ENCODE measurements around the gene RHCE.
"Not testable (repeated sequence)": the region's sequence is repeated elsewhere in the genome, so short reads cannot be mapped to it uniquely, and the experiment has no call there.

RHCE gene

GRCh38 chr1:25397549-25397948 lies 23.1 kb downstream of the RHCE start:
- not testable (repeated sequence) for DNase-seq

- no peak for DNase-seq
These were observed 27.8 kb downstream of the RHCE start for GRCh38 chr1:25392841-25393240.

DNA sequence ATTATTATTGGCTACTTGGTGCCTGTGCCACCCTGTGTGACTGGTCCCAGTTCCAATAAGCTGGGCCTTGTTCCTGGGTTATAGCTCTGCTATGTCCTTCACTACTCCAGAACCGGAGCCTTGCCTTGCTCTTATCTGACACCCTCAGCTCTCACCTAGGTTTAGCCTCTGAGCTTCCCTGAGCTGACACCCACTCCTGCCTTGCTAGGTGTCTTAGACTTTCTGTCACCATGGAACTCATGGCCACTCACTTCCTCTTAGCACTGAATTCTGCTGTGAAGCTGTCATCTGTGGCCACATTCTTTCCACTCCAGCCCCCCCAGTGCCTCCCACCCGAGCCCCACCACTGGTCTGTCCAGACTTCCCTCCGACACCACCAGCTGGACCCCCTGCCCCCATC lies 30.9 kb downstream of the RHCE start:
- DNase-seq, result not testable (repeated sequence)

DNA sequence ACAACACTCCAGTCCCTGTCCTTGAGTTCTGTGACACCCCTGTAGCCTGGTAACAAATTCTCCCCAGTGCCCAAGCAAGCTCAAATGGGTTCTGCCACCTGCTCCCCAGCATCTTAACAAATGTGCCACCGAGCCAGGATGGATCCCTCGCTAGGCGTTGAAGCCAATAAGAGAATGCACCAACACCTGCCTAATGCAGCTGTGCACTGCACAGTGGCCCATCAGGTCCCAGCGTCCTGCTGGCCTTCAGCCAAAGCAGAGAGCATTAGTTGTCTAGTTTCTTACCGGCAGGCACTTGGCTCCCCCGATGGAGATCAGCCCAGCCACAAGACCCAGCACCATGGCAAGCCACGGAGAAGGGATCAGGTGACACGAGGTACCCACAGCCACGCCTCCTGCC lies 31.9 kb downstream of the RHCE start:
- DNase-seq, result not testable (repeated sequence)

DNA sequence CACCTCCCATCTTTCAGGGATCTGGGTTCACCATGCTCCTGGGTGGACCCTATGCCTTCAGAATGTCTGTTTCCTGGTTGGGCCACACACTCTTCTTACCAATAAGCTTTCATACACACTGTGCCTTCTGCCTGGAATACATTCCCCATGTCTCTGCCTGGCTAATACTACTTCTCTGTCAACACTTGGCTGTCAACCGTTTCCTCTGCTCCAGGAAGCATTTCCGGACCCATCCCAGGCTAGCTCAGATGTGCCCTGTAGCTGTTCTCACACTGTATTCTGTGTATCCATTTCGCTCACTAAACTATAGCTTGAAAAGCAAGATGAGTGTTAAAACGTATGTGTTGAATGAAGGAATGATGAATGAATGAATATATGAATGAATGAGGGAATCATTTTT lies 33.5 kb downstream of the RHCE start:
- not testable (repeated sequence) for DNase-seq

GRCh38 chr1:25383875-25384274 lies 36.8 kb downstream of the RHCE start:
- DNase-seq, result not testable (repeated sequence)

GRCh38 chr1:25383090-25383489 lies 37.5 kb downstream of the RHCE start:
- not testable (repeated sequence) for DNase-seq

DNA sequence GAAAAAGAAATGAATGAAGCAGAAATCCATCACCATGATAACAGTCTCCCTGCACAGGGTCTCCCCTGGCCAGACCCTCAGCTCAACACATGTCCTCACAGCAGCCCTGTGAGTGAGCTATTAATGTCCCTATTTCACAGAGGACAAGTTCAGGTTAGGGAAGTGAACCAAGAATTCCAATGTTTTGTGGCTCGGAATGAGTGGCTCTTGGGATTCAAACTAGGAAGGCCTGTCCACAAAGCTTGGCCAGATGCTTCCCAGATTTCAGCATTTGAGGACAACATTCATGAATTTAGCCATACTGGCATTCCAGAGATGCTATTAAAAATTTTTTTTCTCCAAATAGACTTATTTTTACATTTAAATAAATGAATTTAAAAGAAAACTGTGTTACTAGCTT lies 38.1 kb downstream of the RHCE start:
- not testable (repeated sequence) for DNase-seq

DNA sequence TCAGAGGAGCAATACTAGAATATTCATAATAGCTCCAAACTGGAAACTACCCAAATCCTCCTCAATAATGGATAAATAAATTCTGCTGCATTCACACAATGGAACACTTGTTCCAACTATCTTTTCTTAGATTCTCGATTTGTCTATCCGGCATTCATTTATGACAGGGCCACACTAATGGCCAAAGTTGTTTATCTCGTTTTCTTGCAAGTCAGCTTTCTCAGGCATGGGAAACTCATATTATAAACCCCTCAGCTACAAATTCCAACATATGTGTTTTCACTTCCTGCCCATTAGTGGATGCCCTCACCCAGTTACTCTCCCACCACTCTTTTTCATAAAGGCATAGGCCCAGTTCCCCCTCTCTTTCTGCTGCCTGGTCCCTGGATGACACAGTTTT lies 42.3 kb downstream of the RHCE start:
- not testable (repeated sequence) for DNase-seq

DNA sequence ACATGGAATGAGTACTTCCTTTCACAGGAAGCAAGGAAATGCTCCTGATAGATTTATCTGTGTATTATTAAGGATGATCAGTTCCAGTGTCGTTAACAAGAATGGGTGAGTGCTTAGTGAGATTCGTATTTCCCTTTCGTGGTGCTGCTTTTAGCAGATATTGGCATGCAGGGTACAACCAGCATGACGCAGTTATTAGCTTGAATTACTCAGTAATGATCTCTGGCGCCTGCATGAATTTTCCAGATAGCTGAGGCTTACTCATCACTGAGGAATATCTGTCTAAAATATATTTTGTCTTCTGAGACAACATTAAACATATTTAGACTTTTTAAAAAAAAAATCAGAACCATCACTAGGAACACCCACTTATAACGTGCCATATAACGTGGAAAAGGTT lies 48.9 kb downstream of the RHCE start:
- DNase-seq, result not testable (repeated sequence)

GRCh38 chr1:25369691-25370271 lies 50.8 kb downstream of the RHCE start:
- DNase-seq, result not testable (repeated sequence)

GRCh38 chr1:25369241-25369640 lies 51.4 kb downstream of the RHCE start:
- DNase-seq, result no peak

- not testable (repeated sequence) for DNase-seq
These were observed 57.7 kb downstream of the RHCE start for GRCh38 chr1:25362634-25363559.

GRCh38 chr1:25361901-25362300 lies 58.7 kb downstream of the RHCE start:
- DNase-seq, result no peak

DNA sequence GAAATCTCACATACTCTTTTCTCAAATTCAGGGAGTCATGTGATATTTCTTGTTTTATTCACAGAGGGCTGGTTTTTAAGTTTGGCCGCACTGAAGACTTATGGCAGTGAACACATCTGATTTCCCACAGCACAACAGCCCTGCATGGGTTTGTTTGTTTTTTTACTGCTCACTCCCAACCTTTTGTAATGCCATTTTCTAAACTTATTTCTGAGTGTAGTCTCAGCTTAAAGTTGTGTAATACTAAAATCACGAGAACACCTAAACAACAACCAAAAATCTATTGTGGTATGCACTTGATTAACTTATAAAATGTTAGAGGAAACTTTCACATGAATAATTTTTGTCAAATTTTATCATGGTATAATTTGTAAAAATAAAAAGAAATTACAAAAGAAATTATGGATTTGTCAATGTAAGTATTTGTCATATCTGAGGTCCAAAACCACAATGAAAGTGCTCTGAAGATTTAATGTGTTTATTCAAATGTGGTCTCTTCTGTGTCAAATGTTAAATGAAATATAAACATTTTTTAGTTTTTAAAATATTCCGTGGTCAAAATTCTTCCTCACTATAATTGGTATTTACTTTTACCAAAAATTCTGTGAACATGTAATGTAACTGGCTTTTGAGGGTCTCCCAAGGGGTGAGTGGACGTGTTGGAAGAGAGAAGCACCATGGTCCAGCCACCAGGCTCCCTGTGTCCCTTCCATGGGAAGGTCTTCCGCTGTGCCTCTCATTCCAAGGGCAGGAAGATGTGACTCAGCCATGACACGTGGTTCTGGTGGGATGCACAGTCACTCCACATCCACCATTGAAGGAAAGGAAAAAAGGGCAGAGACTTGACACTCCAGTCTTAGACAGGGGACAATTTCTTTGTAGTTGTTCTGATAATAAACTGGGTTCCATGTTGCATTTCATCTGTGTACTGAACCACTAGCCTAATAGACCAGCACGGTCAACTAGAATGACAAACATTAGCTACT lies 59.7 kb downstream of the RHCE start:
- DNase-seq, result no peak

DNA sequence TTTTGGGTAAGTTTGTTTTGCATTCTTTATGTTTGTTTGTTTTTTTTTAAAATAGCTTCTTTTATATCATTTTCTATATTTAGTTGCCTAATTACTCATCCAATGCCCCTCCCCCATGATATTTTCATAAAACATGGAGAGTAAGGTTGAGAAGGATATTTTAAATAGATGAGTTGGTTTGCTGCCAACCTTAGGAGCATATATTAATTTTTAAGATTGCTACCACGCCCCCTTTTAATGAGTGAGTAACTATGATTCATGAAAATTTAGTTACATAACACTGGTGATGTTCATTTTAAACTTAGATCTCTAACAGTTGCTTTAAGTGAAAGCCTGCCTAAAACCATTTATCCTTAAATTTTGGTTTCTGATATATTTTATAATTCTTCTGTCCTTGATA lies 63.8 kb downstream of the RHCE start:
- no peak for DNase-seq

GRCh38 chr1:25356441-25356840 lies 64.2 kb downstream of the RHCE start:
- no peak for DNase-seq

- DNase-seq, result no peak
These were observed 64.7 kb downstream of the RHCE start for GRCh38 chr1:25355841-25356395.

- DNase-seq, result no peak
These were observed 71.0 kb downstream of the RHCE start for GRCh38 chr1:25349606-25350005.

GRCh38 chr1:25347556-25347955 lies 73.1 kb downstream of the RHCE start:
- no peak for DNase-seq

GRCh38 chr1:25343872-25344271 lies 76.8 kb downstream of the RHCE start:
- DNase-seq, result no peak

DNA sequence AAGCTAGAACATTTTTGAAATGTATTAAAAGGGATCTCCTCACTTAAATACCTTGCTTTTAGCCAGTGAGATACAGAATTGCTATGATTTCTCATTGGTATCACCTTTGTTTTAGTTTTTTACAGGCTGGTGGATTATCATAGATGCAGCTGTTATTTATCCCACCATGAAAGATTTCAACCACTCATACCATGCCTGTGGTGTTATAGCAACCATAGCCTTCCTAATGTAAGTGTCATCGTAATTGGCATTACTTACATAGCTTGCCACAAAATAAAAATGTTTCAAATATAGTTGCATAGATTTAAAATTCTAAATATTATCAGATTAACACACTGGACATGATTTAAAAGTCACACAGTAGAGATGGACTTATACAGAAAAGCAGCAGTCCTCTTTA lies 77.8 kb downstream of the RHCE start:
- DNase-seq, result no peak

DNA sequence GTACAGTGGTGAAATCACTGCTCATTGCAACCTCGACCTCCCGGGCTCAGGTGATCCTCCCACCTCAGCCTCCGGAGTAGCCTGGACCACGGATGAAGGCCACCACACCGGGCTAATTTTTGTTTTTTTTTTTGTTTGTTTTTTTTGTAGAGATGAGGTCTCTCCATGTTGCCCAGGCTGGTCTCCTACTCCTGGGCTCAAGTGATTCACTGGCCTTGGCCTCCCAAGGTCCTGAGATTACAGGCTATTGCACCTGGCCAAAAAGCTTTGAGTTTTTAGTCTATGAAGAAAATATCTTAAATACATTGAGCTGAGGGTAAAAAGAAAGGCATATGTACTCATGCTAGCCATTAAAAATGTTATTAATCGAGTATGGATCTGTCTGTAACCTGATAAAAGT lies 78.9 kb downstream of the RHCE start:
- no peak for DNase-seq
